ENCODE measurements around the gene ZGPAT.
"Not testable (repeated sequence)": the region's sequence is repeated elsewhere in the genome, so short reads cannot be mapped to it uniquely, and the experiment has no call there.

The ZGPAT gene

DNA sequence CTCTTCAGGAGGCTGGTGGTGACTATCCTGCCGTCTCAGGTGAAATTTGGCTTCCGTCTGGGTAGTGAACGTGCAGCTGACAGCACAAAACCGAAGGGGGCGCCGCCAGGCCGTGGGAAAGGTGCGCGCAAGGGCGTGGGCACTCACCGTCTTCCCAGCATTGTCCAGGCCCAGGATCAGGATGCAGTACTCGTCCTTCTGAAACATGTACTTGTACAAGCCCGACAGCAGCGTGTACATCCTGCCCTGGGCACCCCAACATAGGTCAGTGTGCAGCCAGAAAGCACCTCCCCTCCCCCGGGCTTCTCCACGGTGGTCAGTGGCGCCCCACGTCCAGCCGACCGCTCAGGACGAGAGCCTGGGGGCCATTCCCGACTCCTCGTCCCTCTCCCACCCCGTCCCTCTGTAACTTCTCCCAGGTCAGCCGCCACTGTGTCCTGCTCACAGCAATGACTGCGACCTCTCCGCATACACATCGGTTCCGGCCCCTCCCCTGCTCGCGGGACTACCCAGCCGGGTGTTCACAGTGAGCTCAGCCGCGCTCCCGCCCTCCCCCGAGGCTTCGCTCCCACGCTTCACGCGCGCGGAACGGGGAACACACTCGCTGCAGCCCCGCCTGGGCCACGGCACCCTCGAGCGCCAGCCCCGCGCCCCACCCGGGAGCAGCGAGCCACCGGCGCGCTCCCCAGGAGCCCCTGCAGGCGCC, 834 bp upstream of the ZGPAT start:
- Histone ChIP-seq H3K27ac (ENCODE audit: low read length) (peak overlapping the region; percentile 75), H3K36me3 (ENCODE audit: control insufficient read depth in 1 of 2, insufficient read depth in 2 of 2, low read length in 2 of 2) (peaks cover 23 to 55% of the 10 kb centered on the region in 2 donors), H3K4me1 (ENCODE audit: control insufficient read depth in 1 of 2, insufficient read depth in 2 of 2, low read length in 2 of 2) (peaks cover 9 to 31% of the 10 kb centered on the region in 2 donors), H3K27me3 (ENCODE audit: low read depth, low read length) (no peaks in the 10 kb centered on the region), H3K9me3 (ENCODE audit: control insufficient read depth in 1 of 2, low read length in 2 of 2) (no peaks in the 10 kb centered on the region), H3K4me3 (ENCODE audit: low read depth in 1 of 2, low read length in 2 of 2) (peak overlapping the region; percentile 65 to 92)

DNA sequence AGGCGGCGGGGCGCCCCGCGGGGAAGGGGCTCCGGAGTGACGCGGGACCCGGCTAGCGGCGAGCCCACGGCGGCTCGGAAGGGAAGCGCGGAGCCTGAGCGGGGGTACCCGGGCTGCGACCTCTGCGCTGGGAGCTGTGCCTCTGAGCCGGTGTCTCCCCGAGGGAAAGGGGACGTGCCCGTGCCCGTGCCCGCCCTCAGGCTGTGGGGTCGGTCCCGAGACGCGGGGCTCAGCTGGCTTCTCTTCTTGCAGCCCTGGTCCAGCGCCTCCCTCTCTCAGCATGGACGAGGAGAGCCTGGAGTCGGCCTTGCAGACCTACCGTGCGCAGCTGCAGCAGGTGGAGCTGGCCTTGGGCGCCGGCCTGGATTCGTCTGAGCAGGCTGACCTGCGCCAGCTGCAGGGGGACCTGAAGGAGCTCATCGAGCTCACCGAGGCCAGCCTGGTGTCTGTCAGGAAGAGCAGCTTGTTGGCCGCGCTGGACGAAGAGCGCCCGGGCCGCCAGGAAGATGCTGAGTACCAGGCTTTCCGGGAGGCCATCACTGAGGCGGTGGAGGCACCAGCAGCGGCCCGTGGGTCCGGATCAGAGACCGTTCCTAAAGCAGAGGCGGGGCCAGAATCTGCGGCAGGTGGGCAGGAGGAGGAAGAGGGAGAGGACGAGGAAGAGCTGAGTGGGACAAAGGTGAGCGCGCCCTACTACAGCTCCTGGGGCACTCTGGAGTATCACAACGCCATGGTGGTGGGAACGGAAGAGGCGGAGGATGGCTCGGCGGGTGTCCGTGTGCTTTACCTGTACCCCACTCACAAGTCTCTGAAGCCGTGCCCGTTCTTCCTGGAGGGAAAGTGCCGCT, 686 bp downstream of the ZGPAT start:
- peaks cover 23 to 56% of the 10 kb centered on the region in 2 donors for H3K36me3 ChIP-seq (ENCODE audit: control insufficient read depth in 1 of 2, insufficient read depth in 2 of 2, low read length in 2 of 2)

DNA sequence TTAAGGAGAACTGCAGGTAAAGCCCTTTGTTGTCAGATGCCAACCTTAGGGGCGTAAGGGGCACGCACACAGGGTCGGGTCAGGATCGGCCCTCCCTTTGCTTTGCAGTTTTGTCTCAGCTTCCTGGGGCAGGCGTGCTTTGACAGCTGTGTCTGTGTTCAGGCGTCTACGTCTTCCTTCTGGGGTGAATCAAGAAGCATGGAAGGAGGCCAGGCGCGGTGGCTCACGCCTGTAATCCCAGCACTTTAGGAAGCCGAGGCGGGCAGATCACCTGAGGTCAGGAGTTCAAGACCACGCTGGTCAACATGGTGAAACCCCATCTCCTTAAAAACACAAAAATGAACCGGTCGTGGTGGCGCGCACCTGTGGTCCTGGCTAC, 1.3 kb downstream of the ZGPAT start:
- no peak overlapping the region for H3K27ac ChIP-seq (ENCODE audit: low read length)
- peak overlapping the region; percentile 60 to 92 for H3K4me3 ChIP-seq (ENCODE audit: low read depth in 1 of 2, low read length in 2 of 2)
- H3K4me1 ChIP-seq (ENCODE audit: control insufficient read depth in 1 of 2, insufficient read depth in 2 of 2, low read length in 2 of 2): peaks cover 9 to 31% of the 10 kb centered on the region in 2 donors
- H3K9me3 ChIP-seq (ENCODE audit: control insufficient read depth in 1 of 2, low read length in 2 of 2): no peaks in the 10 kb centered on the region
- H3K27me3 ChIP-seq (ENCODE audit: low read depth, low read length): no peaks in the 10 kb centered on the region
- peaks cover 23 to 53% of the 10 kb centered on the region in 2 donors for H3K36me3 ChIP-seq (ENCODE audit: control insufficient read depth in 1 of 2, insufficient read depth in 2 of 2, low read length in 2 of 2)

More for the DNA sequence above, 686 bp downstream of the ZGPAT start:
- Histone ChIP-seq H3K27ac (ENCODE audit: low read length) (no peak overlapping the region), H3K27me3 (ENCODE audit: low read depth, low read length) (no peaks in the 10 kb centered on the region), H3K4me1 (ENCODE audit: control insufficient read depth in 1 of 2, insufficient read depth in 2 of 2, low read length in 2 of 2) (peaks cover 9 to 31% of the 10 kb centered on the region in 2 donors), H3K4me3 (ENCODE audit: low read depth in 1 of 2, low read length in 2 of 2) (peak overlapping the region; percentile 60 to 92), H3K9me3 (ENCODE audit: control insufficient read depth in 1 of 2, low read length in 2 of 2) (no peaks in the 10 kb centered on the region)

DNA sequence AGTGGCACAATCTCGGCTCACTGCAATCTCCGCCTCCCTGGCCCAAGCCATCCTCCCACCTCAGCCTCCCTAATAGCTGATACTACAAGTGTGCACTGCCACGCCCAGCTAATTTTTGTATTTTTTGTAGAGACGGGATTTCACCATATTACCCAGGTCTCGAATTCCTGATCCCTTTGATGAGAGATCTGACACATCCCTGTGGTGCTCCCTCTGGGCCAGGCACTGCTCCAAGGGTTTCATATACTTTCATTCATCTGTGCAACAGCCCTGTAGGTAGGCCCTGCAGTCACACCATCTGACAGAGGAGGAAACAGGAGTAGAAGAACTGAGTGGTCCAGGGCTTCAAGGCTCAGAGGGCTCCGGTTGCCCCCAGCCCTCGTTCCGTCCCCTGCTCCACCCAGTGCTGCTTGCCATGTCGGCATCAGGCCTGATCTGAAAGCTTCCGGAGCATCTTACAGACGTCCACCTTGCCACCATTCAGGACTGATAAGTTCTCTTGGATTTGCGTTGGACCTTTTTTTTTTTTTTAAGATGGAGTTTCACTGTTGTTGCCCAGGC, 3.3 kb downstream of the ZGPAT start:
- peaks cover 8 to 27% of the 10 kb centered on the region in 2 donors for H3K4me1 ChIP-seq (ENCODE audit: control insufficient read depth in 1 of 2, insufficient read depth in 2 of 2, low read length in 2 of 2)
- H3K4me3 ChIP-seq (ENCODE audit: low read depth in 1 of 2, low read length in 2 of 2): no peak overlapping the region
- no peak overlapping the region for H3K27ac ChIP-seq (ENCODE audit: low read length)
- peaks cover 0 to 10% of the 10 kb centered on the region in 2 donors for H3K9me3 ChIP-seq (ENCODE audit: control insufficient read depth in 1 of 2, low read length in 2 of 2)
- H3K36me3 ChIP-seq (ENCODE audit: control insufficient read depth in 1 of 2, insufficient read depth in 2 of 2, low read length in 2 of 2): peaks cover 8 to 52% of the 10 kb centered on the region in 2 donors
- H3K27me3 ChIP-seq (ENCODE audit: low read depth, low read length): no peaks in the 10 kb centered on the region

DNA sequence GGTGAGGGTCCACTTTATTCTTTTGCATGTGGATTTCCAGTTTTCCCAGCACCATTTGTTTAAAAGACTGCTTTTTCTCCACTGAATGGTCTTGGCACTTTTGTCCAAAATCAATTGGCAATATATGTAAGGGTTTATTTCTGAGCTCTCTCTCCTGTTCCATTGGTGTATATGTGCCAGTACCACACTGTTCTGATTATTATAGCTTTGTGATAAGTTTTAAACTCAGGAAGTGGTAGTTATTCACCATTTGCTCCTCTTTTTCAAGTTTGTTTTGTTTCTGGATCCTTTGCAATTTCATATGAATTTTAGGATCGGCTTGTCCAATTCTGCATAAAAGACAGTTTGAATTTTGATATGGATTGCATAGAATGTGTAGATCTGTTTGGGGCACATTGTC, 4.4 kb downstream of the ZGPAT start:
- peaks cover 3 to 17% of the 10 kb centered on the region in 2 donors for H3K4me1 ChIP-seq (ENCODE audit: control insufficient read depth in 1 of 2, insufficient read depth in 2 of 2, low read length in 2 of 2)
- H3K4me3 ChIP-seq (ENCODE audit: low read depth in 1 of 2, low read length in 2 of 2): no peak overlapping the region
- H3K27ac ChIP-seq (ENCODE audit: low read length): no peak overlapping the region
- peaks cover 0 to 10% of the 10 kb centered on the region in 2 donors for H3K9me3 ChIP-seq (ENCODE audit: control insufficient read depth in 1 of 2, low read length in 2 of 2)
- no peaks in the 10 kb centered on the region for H3K27me3 ChIP-seq (ENCODE audit: low read depth, low read length)
- H3K36me3 ChIP-seq (ENCODE audit: control insufficient read depth in 1 of 2, insufficient read depth in 2 of 2, low read length in 2 of 2): peaks cover 4 to 51% of the 10 kb centered on the region in 2 donors

DNA sequence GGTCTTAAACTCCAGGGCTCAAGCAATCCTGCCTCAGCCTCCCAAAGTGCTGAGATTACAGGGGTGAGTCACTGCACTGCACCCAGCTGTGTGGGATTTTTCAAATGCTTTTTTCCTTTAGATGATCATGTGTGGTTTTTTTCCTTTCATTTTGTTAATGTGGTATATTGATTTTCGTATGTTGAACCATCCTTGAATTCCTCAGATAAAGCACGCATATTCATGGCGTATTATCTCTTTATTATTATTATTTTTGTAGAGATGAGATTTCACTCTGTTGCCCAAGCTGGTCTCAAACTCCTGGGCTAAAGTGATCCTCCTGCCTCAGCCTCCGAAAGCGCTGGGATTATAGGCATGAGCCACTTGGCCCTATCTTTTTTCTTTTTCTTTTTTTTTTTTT, 7.0 kb downstream of the ZGPAT start:
- H3K9me3 ChIP-seq (ENCODE audit: control insufficient read depth in 1 of 2, low read length in 2 of 2): peaks cover 0 to 14% of the 10 kb centered on the region in 2 donors
- no peaks in the 10 kb centered on the region for H3K27me3 ChIP-seq (ENCODE audit: low read depth, low read length)
- H3K4me1 ChIP-seq (ENCODE audit: control insufficient read depth in 1 of 2, insufficient read depth in 2 of 2, low read length in 2 of 2): no peaks in the 10 kb centered on the region
- peaks cover 4 to 72% of the 10 kb centered on the region in 2 donors for H3K36me3 ChIP-seq (ENCODE audit: control insufficient read depth in 1 of 2, insufficient read depth in 2 of 2, low read length in 2 of 2)
- H3K27ac ChIP-seq (ENCODE audit: low read length): no peak overlapping the region
- peak overlapping the region in 1 of 2 donors; percentile 28 for H3K4me3 ChIP-seq (ENCODE audit: low read depth in 1 of 2, low read length in 2 of 2)

DNA sequence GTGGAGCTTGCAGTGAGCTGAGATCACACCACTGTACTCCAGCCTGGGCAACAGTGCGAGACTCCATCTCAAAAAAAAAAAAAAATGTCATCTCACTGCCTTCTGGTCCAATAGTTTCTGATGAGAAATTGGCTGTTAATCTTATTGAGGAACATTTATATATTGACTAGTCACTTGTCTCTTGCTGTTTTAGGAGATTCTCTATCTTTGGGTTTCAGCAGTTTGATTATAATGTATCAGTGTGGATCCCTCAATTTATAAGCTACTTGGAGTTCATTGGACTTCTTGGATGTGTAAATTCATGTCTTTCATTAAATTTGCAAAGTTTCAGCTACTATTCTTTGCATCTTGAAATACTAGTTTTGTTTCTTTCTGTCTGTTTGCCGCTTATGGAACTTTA, 11.2 kb downstream of the ZGPAT start:
- Histone ChIP-seq H3K36me3 (ENCODE audit: control insufficient read depth in 1 of 2, insufficient read depth in 2 of 2, low read length in 2 of 2) (peaks cover 3 to 53% of the 10 kb centered on the region in 2 donors), H3K27ac (ENCODE audit: low read length) (no peak overlapping the region), H3K27me3 (ENCODE audit: low read depth, low read length) (no peaks in the 10 kb centered on the region), H3K9me3 (ENCODE audit: control insufficient read depth in 1 of 2, low read length in 2 of 2) (peaks cover 0 to 14% of the 10 kb centered on the region in 2 donors), H3K4me1 (ENCODE audit: control insufficient read depth in 1 of 2, insufficient read depth in 2 of 2, low read length in 2 of 2) (no peaks in the 10 kb centered on the region), H3K4me3 (ENCODE audit: low read depth in 1 of 2, low read length in 2 of 2) (no peak overlapping the region)

DNA sequence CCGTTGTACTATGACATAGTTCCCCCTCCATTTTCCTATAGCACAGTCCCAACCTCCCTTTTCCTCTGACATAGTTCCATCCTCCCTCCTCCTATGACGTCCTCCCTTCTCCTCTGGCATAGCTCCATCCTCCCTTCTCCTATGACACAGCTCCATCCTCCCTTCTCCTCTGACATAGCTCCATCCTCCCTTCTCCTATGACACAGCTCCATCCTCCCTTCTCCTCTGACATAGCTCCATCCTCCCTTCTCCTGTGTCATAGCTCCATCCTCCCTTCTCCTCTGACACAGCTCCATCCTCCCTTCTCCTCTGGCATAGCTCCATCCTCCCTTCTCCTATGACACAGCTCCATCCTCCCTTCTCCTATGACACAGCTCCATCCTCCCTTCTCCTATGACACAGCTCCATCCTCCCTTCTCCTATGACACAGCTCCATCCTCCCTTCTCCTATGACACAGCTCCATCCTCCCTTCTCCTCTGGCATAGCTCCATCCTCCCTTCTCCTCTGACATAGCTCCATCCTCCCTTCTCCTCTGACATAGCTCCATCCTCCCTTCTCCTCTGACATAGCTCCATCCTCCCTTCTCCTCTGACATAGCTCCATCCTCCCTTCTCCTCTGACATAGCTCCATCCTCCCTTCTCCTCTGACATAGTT, 15.3 kb downstream of the ZGPAT start:
- not testable (repeated sequence) for H3K4me1 ChIP-seq (ENCODE audit: control insufficient read depth in 1 of 2, insufficient read depth in 2 of 2, low read length in 2 of 2); H3K27me3 ChIP-seq (ENCODE audit: low read depth, low read length)
- H3K36me3 ChIP-seq (ENCODE audit: control insufficient read depth in 1 of 2, insufficient read depth in 2 of 2, low read length in 2 of 2): peaks cover 3 to 20% of the 10 kb centered on the region in 2 donors

DNA sequence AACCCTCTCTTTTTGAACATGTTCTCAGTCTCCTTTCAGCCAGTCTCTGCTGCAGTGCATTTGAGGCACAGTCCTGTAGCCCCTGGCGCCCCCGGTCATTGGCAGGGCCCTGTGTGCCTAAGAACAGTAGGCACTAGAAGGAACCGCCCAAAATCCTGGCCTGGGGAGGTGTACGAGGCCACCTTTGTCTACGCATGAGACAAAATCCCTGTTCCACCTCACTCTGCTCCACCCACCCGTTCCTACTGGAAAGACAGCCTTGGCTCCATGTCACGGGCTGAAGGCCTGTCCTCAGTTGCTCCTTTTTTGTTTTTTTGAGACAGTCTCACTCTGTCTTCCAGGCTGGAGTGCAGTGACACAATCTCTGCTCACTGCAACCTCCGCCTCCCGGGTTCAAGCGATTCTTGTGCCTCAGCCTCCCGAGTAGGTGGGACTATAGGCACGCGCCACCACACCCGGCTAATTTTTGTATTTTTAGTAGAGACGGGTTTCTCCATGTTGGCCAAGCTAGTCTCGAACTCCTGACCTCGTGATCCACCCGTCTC, 22.4 kb downstream of the ZGPAT start:
- not testable (repeated sequence) for H3K27me3 ChIP-seq (ENCODE audit: low read depth, low read length); H3K4me3 ChIP-seq (ENCODE audit: low read depth in 1 of 2, low read length in 2 of 2); H3K9me3 ChIP-seq (ENCODE audit: control insufficient read depth in 1 of 2, low read length in 2 of 2); H3K27ac ChIP-seq (ENCODE audit: low read length); H3K4me1 ChIP-seq (ENCODE audit: control insufficient read depth in 1 of 2, insufficient read depth in 2 of 2, low read length in 2 of 2)
- peaks cover 12 to 23% of the 10 kb centered on the region in 2 donors for H3K36me3 ChIP-seq (ENCODE audit: control insufficient read depth in 1 of 2, insufficient read depth in 2 of 2, low read length in 2 of 2)

More for the DNA sequence above, 15.3 kb downstream of the ZGPAT start:
- not testable (repeated sequence) for H3K4me3 ChIP-seq (ENCODE audit: low read depth in 1 of 2, low read length in 2 of 2); H3K27ac ChIP-seq (ENCODE audit: low read length)
- peaks cover 0 to 12% of the 10 kb centered on the region in 2 donors for H3K9me3 ChIP-seq (ENCODE audit: control insufficient read depth in 1 of 2, low read length in 2 of 2)

DNA sequence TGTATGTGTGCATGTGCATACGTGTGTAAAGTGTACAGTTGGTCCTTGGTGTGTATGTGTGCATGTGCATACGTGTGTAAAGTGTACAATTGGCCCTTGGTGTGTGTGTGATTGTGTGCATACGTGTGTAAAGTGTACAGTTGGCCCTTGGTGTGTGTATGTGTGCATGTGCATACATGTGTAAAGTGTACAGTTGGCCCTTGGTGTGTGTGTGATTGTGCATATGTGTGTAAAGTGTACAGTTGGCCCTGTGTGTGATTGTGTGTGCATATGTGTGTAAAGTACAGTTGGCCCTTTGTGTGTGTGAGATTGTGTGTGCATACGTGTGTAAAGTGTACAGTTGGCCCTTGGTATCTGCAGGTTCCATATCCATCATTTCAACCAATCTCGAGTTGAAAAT, 23.6 kb downstream of the ZGPAT start:
- no peaks in the 10 kb centered on the region for H3K9me3 ChIP-seq (ENCODE audit: control insufficient read depth in 1 of 2, low read length in 2 of 2)
- no peak overlapping the region for H3K27ac ChIP-seq (ENCODE audit: low read length)
- H3K4me3 ChIP-seq (ENCODE audit: low read depth in 1 of 2, low read length in 2 of 2): no peak overlapping the region
- no peaks in the 10 kb centered on the region for H3K27me3 ChIP-seq (ENCODE audit: low read depth, low read length)
- H3K36me3 ChIP-seq (ENCODE audit: control insufficient read depth in 1 of 2, insufficient read depth in 2 of 2, low read length in 2 of 2): peaks cover 12 to 34% of the 10 kb centered on the region in 2 donors
- no peaks in the 10 kb centered on the region for H3K4me1 ChIP-seq (ENCODE audit: control insufficient read depth in 1 of 2, insufficient read depth in 2 of 2, low read length in 2 of 2)
